Measurements from ENCODE around the gene CEP164. TPM values are rescaled to one million over a fixed set of nuclear protein-coding genes. Genes with fewer than 3 reads are reported as not detected.

CEP164 gene
- total RNA-seq, 1 experiment from 2014 or later = 21.0 TPM

GRCh38 chr11:117385471-117385870, 57.8 kb downstream of the CEP164 start:
- no peak overlapping the region for H3K4me3 Mint-ChIP-seq
- H3K27me3 Mint-ChIP-seq (ENCODE audit: low read depth) = no peaks in the 10 kb centered on the region
- ChIA-PET CTCF (interaction anchor here (4.6 kb wide), 1 partner anchor 41 kb away, joined by 20 read pairs; no protein-coding TSS in a partner anchor), POLR2A (no interaction called here)
- DNase-seq (ENCODE audit: low spot score) (no peak), ATAC-seq (no peak)
- H3K36me3 Mint-ChIP-seq = peaks cover 8% of the 10 kb centered on the region
- H3K4me1 Mint-ChIP-seq = peaks cover 7% of the 10 kb centered on the region
- H3K9me3 Mint-ChIP-seq = no peaks in the 10 kb centered on the region
- no peak overlapping the region for H3K27ac Mint-ChIP-seq
- TF ChIP-seq CBFB (CRISPR knock-in tag; IDR thresholded peaks at IDR 0.05; ENCODE audit: low read depth) (no peak), JAZF1 (CRISPR knock-in tag; IDR thresholded peaks at IDR 0.05) (no peak), KAT7 (CRISPR knock-in tag; IDR thresholded peaks at IDR 0.05; ENCODE audit: borderline replicate concordance) (no peak), ZNF416 (CRISPR knock-in tag; IDR thresholded peaks at IDR 0.05) (no peak), ELF4 (CRISPR knock-in tag; IDR thresholded peaks at IDR 0.05; ENCODE audit: low read depth) (no peak), GRHL2 (CRISPR knock-in tag; IDR thresholded peaks at IDR 0.05; ENCODE audit: insufficient replicate concordance, severe bottlenecking) (no peak), TEAD4 (CRISPR knock-in tag; IDR thresholded peaks at IDR 0.05) (no peak), ZNF263 (CRISPR knock-in tag; IDR thresholded peaks at IDR 0.05; ENCODE audit: low read depth) (no peak), HMGXB4 (CRISPR knock-in tag; IDR thresholded peaks at IDR 0.05) (no peak), ARID4B (CRISPR knock-in tag; IDR thresholded peaks at IDR 0.05; ENCODE audit: borderline replicate concordance) (no peak), FOXJ3 (CRISPR knock-in tag; IDR thresholded peaks at IDR 0.05; ENCODE audit: borderline replicate concordance) (no peak), ERG (CRISPR knock-in tag; IDR thresholded peaks at IDR 0.05) (no peak), PRDM15 (CRISPR knock-in tag; IDR thresholded peaks at IDR 0.05) (no peak), ZNF671 (CRISPR knock-in tag; IDR thresholded peaks at IDR 0.05) (no peak)
- TF ChIP-seq, protein P1, sequence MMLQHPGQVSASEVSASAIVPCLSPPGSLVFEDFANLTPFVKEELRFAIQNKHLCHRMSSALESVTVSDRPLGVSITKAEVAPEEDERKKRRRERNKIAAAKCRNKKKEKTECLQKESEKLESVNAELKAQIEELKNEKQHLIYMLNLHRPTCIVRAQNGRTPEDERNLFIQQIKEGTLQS (CRISPR knock-in tag; conservative IDR thresholded peaks at IDR 0.05) = no peak
- TF ChIP-seq, protein P2, sequence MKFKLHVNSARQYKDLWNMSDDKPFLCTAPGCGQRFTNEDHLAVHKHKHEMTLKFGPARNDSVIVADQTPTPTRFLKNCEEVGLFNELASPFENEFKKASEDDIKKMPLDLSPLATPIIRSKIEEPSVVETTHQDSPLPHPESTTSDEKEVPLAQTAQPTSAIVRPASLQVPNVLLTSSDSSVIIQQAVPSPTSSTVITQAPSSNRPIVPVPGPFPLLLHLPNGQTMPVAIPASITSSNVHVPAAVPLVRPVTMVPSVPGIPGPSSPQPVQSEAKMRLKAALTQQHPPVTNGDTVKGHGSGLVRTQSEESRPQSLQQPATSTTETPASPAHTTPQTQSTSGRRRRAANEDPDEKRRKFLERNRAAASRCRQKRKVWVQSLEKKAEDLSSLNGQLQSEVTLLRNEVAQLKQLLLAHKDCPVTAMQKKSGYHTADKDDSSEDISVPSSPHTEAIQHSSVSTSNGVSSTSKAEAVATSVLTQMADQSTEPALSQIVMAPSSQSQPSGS (CRISPR knock-in tag; IDR thresholded peaks at IDR 0.05; ENCODE audit: borderline replicate concordance, low read depth) = no peak
- TF ChIP-seq, protein P3, sequence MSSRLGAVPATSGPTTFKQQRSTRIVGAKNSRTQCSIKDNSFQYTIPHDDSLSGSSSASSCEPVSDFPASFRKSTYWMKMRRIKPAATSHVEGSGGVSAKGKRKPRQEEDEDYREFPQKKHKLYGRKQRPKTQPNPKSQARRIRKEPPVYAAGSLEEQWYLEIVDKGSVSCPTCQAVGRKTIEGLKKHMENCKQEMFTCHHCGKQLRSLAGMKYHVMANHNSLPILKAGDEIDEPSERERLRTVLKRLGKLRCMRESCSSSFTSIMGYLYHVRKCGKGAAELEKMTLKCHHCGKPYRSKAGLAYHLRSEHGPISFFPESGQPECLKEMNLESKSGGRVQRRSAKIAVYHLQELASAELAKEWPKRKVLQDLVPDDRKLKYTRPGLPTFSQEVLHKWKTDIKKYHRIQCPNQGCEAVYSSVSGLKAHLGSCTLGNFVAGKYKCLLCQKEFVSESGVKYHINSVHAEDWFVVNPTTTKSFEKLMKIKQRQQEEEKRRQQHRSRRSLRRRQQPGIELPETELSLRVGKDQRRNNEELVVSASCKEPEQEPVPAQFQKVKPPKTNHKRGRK (CRISPR knock-in tag; IDR thresholded peaks at IDR 0.05; ENCODE audit: borderline replicate concordance) = no peak
